HepG2 (cell line): ENCODE data around the gene TMEM79. TPM values are rescaled to one million over a fixed set of nuclear protein-coding genes. Genes with fewer than 3 reads are reported as not detected.

Source experiments
- ATF1 ChIP-seq: IDR thresholded peaks from 2 replicates; pipeline ENCODE4 v1.6.1; 2016; ENCODE audit warnings: mild to moderate bottlenecking, control low read depth
- BCLAF1 ChIP-seq: fragments of 450-650 bp; IDR thresholded peaks from 2 replicates; pipeline ENCODE4 v1.6.1; 2017; ENCODE audit warnings: mild to moderate bottlenecking
- BRCA1 ChIP-seq: sonication (generic); formaldehyde crosslinking; IDR thresholded peaks from 2 replicates; pipeline ENCODE4 v1.4.0; 2020; ENCODE audit warnings: missing genetic modification reagents
- CREM ChIP-seq, 2 experiments: sonication (generic) in 1 of 2; formaldehyde crosslinking in 1 of 2; IDR thresholded peaks; 2 replicates each; pipeline versions ENCODE4 v1.4.0 to v1.6.1; 2016 to 2020; ENCODE audit warnings: antibody characterized with exemption in 1 of 2, mild to moderate bottlenecking in 1 of 2, missing genetic modification reagents in 1 of 2
- IRF2 ChIP-seq: IDR thresholded peaks from 2 replicates; pipeline ENCODE4 v1.6.1; 2018; ENCODE audit warnings: missing genetic modification reagents, missing compliant biosample characterization
- JUN ChIP-seq: sonication (generic); formaldehyde crosslinking; IDR thresholded peaks from 2 replicates; pipeline ENCODE4 v1.4.0; 2020; ENCODE audit warnings: mild to moderate bottlenecking, missing genetic modification reagents
- KLF11 ChIP-seq: IDR thresholded peaks from 2 replicates; pipeline ENCODE4 v1.6.1; 2016; ENCODE audit warnings: missing compliant biosample characterization
- MAX ChIP-seq: IDR thresholded peaks from 2 replicates; pipeline ENCODE4 v1.6.1; 2012; ENCODE audit warnings: inconsistent platforms
- MIXL1 ChIP-seq: IDR thresholded peaks from 2 replicates; pipeline ENCODE4 v1.6.1; 2016
- MTA3 ChIP-seq: sonication (generic); formaldehyde crosslinking; IDR thresholded peaks from 2 replicates; pipeline ENCODE4 v1.4.0; 2020; ENCODE audit warnings: missing genetic modification reagents
- MYPOP ChIP-seq: sonication (generic); formaldehyde crosslinking; IDR thresholded peaks from 2 replicates; pipeline ENCODE4 v1.8.1; 2023; ENCODE audit warnings: mild to moderate bottlenecking, moderate library complexity, missing genetic modification reagents
- ONECUT2 ChIP-seq: sonication (generic); formaldehyde crosslinking; IDR thresholded peaks from 2 replicates; pipeline ENCODE4 v1.4.0; 2020; ENCODE audit warnings: missing genetic modification reagents
- SAP130 ChIP-seq: IDR thresholded peaks from 2 replicates; pipeline ENCODE4 v1.6.1; 2016; ENCODE audit warnings: low read depth
- SP1 ChIP-seq, 2 experiments: fragments of 450-650 bp in 1 of 2; sonication (generic) in 1 of 2; formaldehyde crosslinking in 1 of 2; IDR thresholded peaks; 2 replicates each; pipeline versions ENCODE4 v1.4.0 to v1.6.1; 2016 to 2020; ENCODE audit warnings: missing genetic modification reagents in 1 of 2
- SRSF1 ChIP-seq: fragments of 200-400 bp; formaldehyde crosslinking; optimal IDR thresholded peaks from 2 replicates; pipeline ENCODE3; 2017; ENCODE audit warnings: mild to moderate bottlenecking, low read depth, low read length, moderate library complexity
- TFAP4 ChIP-seq: sonication (generic); IDR thresholded peaks from 2 replicates; pipeline ENCODE4 v1.6.1; 2016; ENCODE audit warnings: low read depth, borderline replicate concordance
- XBP1 ChIP-seq: sonication (generic); formaldehyde crosslinking; IDR thresholded peaks from 2 replicates; pipeline ENCODE4 v1.5.0; 2020; ENCODE audit warnings: missing genetic modification reagents
- ZBTB34 ChIP-seq: sonication (generic); formaldehyde crosslinking; IDR thresholded peaks from 2 replicates; pipeline ENCODE4 v1.8.0; 2022; ENCODE audit warnings: mild to moderate bottlenecking, missing genetic modification reagents
- ZFY ChIP-seq: sonication (generic); formaldehyde crosslinking; IDR thresholded peaks from 2 replicates; pipeline ENCODE4 v1.4.0; 2020; ENCODE audit warnings: missing genetic modification reagents
- ZNF10 ChIP-seq: sonication (generic); formaldehyde crosslinking; IDR thresholded peaks from 2 replicates; pipeline ENCODE4 v1.4.0; 2020; ENCODE audit warnings: mild to moderate bottlenecking, low read depth, missing genetic modification reagents, borderline replicate concordance
- ZNF33A ChIP-seq: sonication (generic); formaldehyde crosslinking; IDR thresholded peaks from 2 replicates; pipeline ENCODE4 v1.5.1; 2020; ENCODE audit warnings: missing genetic modification reagents, mild to moderate bottlenecking, moderate library complexity, borderline replicate concordance
- ZNF367 ChIP-seq: sonication (generic); formaldehyde crosslinking; IDR thresholded peaks from 2 replicates; pipeline ENCODE4 v1.4.0; 2020; ENCODE audit warnings: missing genetic modification reagents, borderline replicate concordance
- ZNF44 ChIP-seq: sonication (generic); formaldehyde crosslinking; IDR thresholded peaks from 2 replicates; pipeline ENCODE4 v1.5.1; 2020; ENCODE audit warnings: mild to moderate bottlenecking, missing genetic modification reagents
- ZNF441 ChIP-seq: sonication (generic); formaldehyde crosslinking; IDR thresholded peaks from 2 replicates; pipeline ENCODE4 v1.7.0; 2021; ENCODE audit warnings: missing genetic modification reagents, borderline replicate concordance
- ZNF460 ChIP-seq: sonication (generic); formaldehyde crosslinking; IDR thresholded peaks from 2 replicates; pipeline ENCODE4 v1.5.1; 2020; ENCODE audit warnings: missing genetic modification reagents, mild to moderate bottlenecking, borderline replicate concordance
- polyA plus RNA-seq, 8 experiments: library from polyadenylated mRNA; depleted of rRNA in 3 of 8; stranded (reverse) in 7 of 8; unstranded in 1 of 8; fragments of >200 nt; fragmentation: Illumina TruSeq in 4 of 8; extraction: Trizol in 4 of 8; gene quantifications; 2 replicates each; pipeline versions ENCODE4 v1.2.1 to v1.2.3, GENCODE V29; 2011 to 2016; ENCODE audit warnings: low read depth in 4 of 8, missing spikeins in 1 of 8, mixed read lengths in 1 of 8; ENCODE audit not compliant: insufficient read depth in 1 of 8
- total RNA-seq, 5 experiments: library from RNA; depleted of rRNA; stranded (reverse); fragments of >200 nt; fragmentation: Illumina TruSeq; extraction: Trizol; gene quantifications; 2 replicates each; pipeline ENCODE4 v1.2.3, GENCODE V29; 2016; ENCODE audit warnings: low read depth in 1 of 5

TMEM79 gene
- total and polyA plus RNA-seq, 2 of the 13 experiments (the other 11 are each of a cell fraction or from before 2014, with no cell fraction given) = 1.2 to 1.9 TPM

- no peak for TF ChIP-seq ZNF441 (CRISPR knock-in tag)
- peak; percentile 97 for TF ChIP-seq SAP130 (CRISPR knock-in tag)
- TF ChIP-seq BRCA1 (CRISPR knock-in tag) = no peak
- peak; percentile 91 for TF ChIP-seq ZNF44 (CRISPR knock-in tag)
- TF ChIP-seq ZNF460 (CRISPR knock-in tag) = no peak; the same call in 1 of the 2 replicates
- TF ChIP-seq JUN (CRISPR knock-in tag) = no peak
- TF ChIP-seq XBP1 (CRISPR knock-in tag) = no peak
- TF ChIP-seq SRSF1 = peak; percentile 69
- no peak for TF ChIP-seq BCLAF1
- peak; percentile 84 for TF ChIP-seq CREM (IDR thresholded peaks at IDR 0.05)
- TF ChIP-seq CREM (CRISPR knock-in tag; IDR thresholded peaks at IDR 0.05) = no peak
- TF ChIP-seq MIXL1 (CRISPR knock-in tag) = peak; percentile 87
- TF ChIP-seq TFAP4 = peak; percentile 55; the same call in 1 of the 2 replicates
- TF ChIP-seq KLF11 (CRISPR knock-in tag) = no peak
- no peak for TF ChIP-seq MTA3
- TF ChIP-seq IRF2 (CRISPR knock-in tag) = peak; percentile 95
- no peak for TF ChIP-seq ZNF10 (CRISPR knock-in tag)
- TF ChIP-seq MYPOP = 0 out of 2 replicates have a peak, but pooled peaks have one; percentile 39
- TF ChIP-seq MAX = peak; percentile 91
- TF ChIP-seq ATF1 (CRISPR knock-in tag) = peak; percentile 82
- peak; percentile 66; the same call in 1 of the 2 replicates for TF ChIP-seq SP1 (IDR thresholded peaks at IDR 0.05)
- TF ChIP-seq SP1 (CRISPR knock-in tag; IDR thresholded peaks at IDR 0.05) = peak; percentile 60
- no peak for TF ChIP-seq ZNF33A (CRISPR knock-in tag)
- no peak; the same call in 1 of the 2 replicates for TF ChIP-seq ZBTB34 (CRISPR knock-in tag)
- TF ChIP-seq ZFY (CRISPR knock-in tag) = peak; percentile 79
- no peak for TF ChIP-seq ZNF367 (CRISPR knock-in tag)
- 0 out of 2 replicates have a peak, but pooled peaks have one; percentile 22 for TF ChIP-seq ONECUT2 (CRISPR knock-in tag)
These were observed 1.5 kb upstream of the TMEM79 start, which contains the start of gene SMG5 (continued) for GRCh38 chr1:156282479-156283222.
